ENCODE results near the gene DNAJB6. TPM values are rescaled to one million over a fixed set of nuclear protein-coding genes. Genes with fewer than 3 reads are reported as not detected.

DNAJB6 gene
- total RNA-seq, 2 donors from 2014 or later, result 126 to 174 TPM

GRCh38 chr7:157318015-157318706 is 18.6 kb upstream of the DNAJB6 start:
- Histone ChIP-seq H3K4me3 (ENCODE audit: low read length) (no peak overlapping the region), H3K27ac (ENCODE audit: low read depth, low read length) (no peak overlapping the region), H3K4me1 (ENCODE audit: control insufficient read depth, insufficient read depth, low read length) (no peaks in the 10 kb centered on the region), H3K36me3 (ENCODE audit: control insufficient read depth, insufficient read depth, low read length) (no peaks in the 10 kb centered on the region), H3K27me3 (ENCODE audit: control insufficient read depth, insufficient read depth, low read length, poor library complexity, severe bottlenecking) (no peaks in the 10 kb centered on the region), H3K9me3 (ENCODE audit: control insufficient read depth, low read length) (no peaks in the 10 kb centered on the region), H3K9ac (ENCODE audit: extremely low read depth, low read length, poor library complexity, severe bottlenecking) (no peak overlapping the region)
- Mint-ChIP-seq H3K4me3 (no peak overlapping the region), H3K36me3 (ENCODE audit: low read depth) (no peaks in the 10 kb centered on the region), H3K27me3 (ENCODE audit: insufficient read depth) (no peaks in the 10 kb centered on the region), H3K27ac (peak overlapping the region; percentile 67), H3K4me1 (peaks cover 17% of the 10 kb centered on the region), H3K9me3 (no peaks in the 10 kb centered on the region)
- WGBS, 2 experiments (ENCODE audit: insufficient coverage in 1 of 2, insufficient read length in 1 of 2), result 63 to 68% methylated on average over 14 of the region's 14 CpGs
- TF ChIP-seq, protein P1, sequence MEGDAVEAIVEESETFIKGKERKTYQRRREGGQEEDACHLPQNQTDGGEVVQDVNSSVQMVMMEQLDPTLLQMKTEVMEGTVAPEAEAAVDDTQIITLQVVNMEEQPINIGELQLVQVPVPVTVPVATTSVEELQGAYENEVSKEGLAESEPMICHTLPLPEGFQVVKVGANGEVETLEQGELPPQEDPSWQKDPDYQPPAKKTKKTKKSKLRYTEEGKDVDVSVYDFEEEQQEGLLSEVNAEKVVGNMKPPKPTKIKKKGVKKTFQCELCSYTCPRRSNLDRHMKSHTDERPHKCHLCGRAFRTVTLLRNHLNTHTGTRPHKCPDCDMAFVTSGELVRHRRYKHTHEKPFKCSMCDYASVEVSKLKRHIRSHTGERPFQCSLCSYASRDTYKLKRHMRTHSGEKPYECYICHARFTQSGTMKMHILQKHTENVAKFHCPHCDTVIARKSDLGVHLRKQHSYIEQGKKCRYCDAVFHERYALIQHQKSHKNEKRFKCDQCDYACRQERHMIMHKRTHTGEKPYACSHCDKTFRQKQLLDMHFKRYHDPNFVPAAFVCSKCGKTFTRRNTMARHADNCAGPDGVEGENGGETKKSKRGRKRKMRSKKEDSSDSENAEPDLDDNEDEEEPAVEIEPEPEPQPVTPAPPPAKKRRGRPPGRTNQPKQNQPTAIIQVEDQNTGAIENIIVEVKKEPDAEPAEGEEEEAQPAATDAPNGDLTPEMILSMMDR (conservative IDR thresholded peaks at IDR 0.05), result no peak
- DNase-seq, result peak; percentile 55

- Mint-ChIP-seq H3K9me3 (no peaks in the 10 kb centered on the region), H3K4me1 (peaks cover 15% of the 10 kb centered on the region), H3K4me3 (no peak overlapping the region), H3K36me3 (ENCODE audit: low read depth) (no peaks in the 10 kb centered on the region), H3K27me3 (ENCODE audit: insufficient read depth) (no peaks in the 10 kb centered on the region), H3K27ac (no peak overlapping the region)
- H3K36me3 ChIP-seq (ENCODE audit: control insufficient read depth, insufficient read depth, low read length), result no peaks in the 10 kb centered on the region
- no peak overlapping the region for H3K27ac ChIP-seq (ENCODE audit: low read depth, low read length)
- no peaks in the 10 kb centered on the region for H3K9me3 ChIP-seq (ENCODE audit: control insufficient read depth, low read length)
- no peaks in the 10 kb centered on the region for H3K27me3 ChIP-seq (ENCODE audit: control insufficient read depth, insufficient read depth, low read length, poor library complexity, severe bottlenecking)
- 92% methylated on average over 4 of the region's 4 CpGs; no CpG with 5 or more reads in 1 of the 2 experiments for WGBS, 2 experiments (ENCODE audit: insufficient coverage in 1 of 2, insufficient read length in 1 of 2)
- no peaks in the 10 kb centered on the region for H3K4me1 ChIP-seq (ENCODE audit: control insufficient read depth, insufficient read depth, low read length)
- H3K4me3 ChIP-seq (ENCODE audit: low read length), result no peak overlapping the region
- H3K9ac ChIP-seq (ENCODE audit: extremely low read depth, low read length, poor library complexity, severe bottlenecking), result no peak overlapping the region
- TF ChIP-seq, protein P1 (conservative IDR thresholded peaks at IDR 0.05), result no peak
- no peak for DNase-seq
Observed at GRCh38 chr7:157320608-157320980, 16.2 kb upstream of the DNAJB6 start.

- Mint-ChIP-seq H3K36me3 (ENCODE audit: low read depth) (no peaks in the 10 kb centered on the region), H3K27me3 (ENCODE audit: insufficient read depth) (no peaks in the 10 kb centered on the region), H3K4me1 (peaks cover 2% of the 10 kb centered on the region), H3K4me3 (no peak overlapping the region), H3K27ac (no peak overlapping the region), H3K9me3 (no peaks in the 10 kb centered on the region)
- no peak for DNase-seq
- Histone ChIP-seq H3K27me3 (ENCODE audit: control insufficient read depth, insufficient read depth, low read length, poor library complexity, severe bottlenecking) (no peaks in the 10 kb centered on the region), H3K9me3 (ENCODE audit: control insufficient read depth, low read length) (no peaks in the 10 kb centered on the region), H3K4me3 (ENCODE audit: low read length) (no peak overlapping the region), H3K9ac (ENCODE audit: extremely low read depth, low read length, poor library complexity, severe bottlenecking) (no peak overlapping the region), H3K36me3 (ENCODE audit: control insufficient read depth, insufficient read depth, low read length) (no peaks in the 10 kb centered on the region), H3K27ac (ENCODE audit: low read depth, low read length) (no peak overlapping the region), H3K4me1 (ENCODE audit: control insufficient read depth, insufficient read depth, low read length) (no peaks in the 10 kb centered on the region)
- 84 to 93% methylated on average over 3 to 4 of the region's 4 CpGs for WGBS, 2 experiments (ENCODE audit: insufficient coverage in 1 of 2, insufficient read length in 1 of 2)
- TF ChIP-seq, protein P1 (conservative IDR thresholded peaks at IDR 0.05), result no peak
Observed at GRCh38 chr7:157323401-157323800, 13.4 kb upstream of the DNAJB6 start.
